Naive thymus-derived CD4-positive, alpha-beta T cell (primary cell): Measurements from ENCODE around the gene GATAD1. TPM values are rescaled to one million over a fixed set of nuclear protein-coding genes. Genes with fewer than 3 reads are reported as not detected.
A peak's percentile ranks its signal among the peaks of the same experiment; 100 is the strongest.

ENCODE experiments used
- ATAC-seq: fragments of 150-1000 bp; cut with Tn5 transposase; 2 replicates; pipeline ENCODE4 v1.10.0; 2021; ENCODE audit warnings: mild to moderate bottlenecking, moderate library complexity
- CTCF ChIA-PET: fragments of 350-600 bp; sonication (Branson Sonifier 250); formaldehyde crosslinking; loops from one replicate; lab custom pipeline; 2021; ENCODE audit warnings: antibody characterized with exemption; lab: Charles Lee
- POLR2A ChIA-PET: fragments of 350-600 bp; sonication (Branson Sonifier 250); formaldehyde crosslinking; loops from one replicate; lab custom pipeline; 2021; ENCODE audit warnings: antibody characterized with exemption, inconsistent platforms; lab: Charles Lee
- DNase-seq, 9 donors: peaks; one replicate each; pipeline versions ENCODE4 v3.0.0 to v3.0.0-alpha.2; 2020 to 2022; ENCODE audit warnings: mixed read lengths in 1 of 9
- H3K27ac ChIP-seq: one replicate; pipeline ENCODE4 v1.7.0; 2013; ENCODE audit warnings: mild to moderate bottlenecking, low read depth, low read length, moderate library complexity
- H3K27me3 ChIP-seq, 2 donors: one replicate each; pipeline ENCODE4 v1.7.0; 2013; ENCODE audit warnings: low read length in 2 of 2, mild to moderate bottlenecking in 2 of 2, moderate library complexity in 2 of 2; ENCODE audit not compliant: control insufficient read depth in 2 of 2, insufficient read depth in 2 of 2
- H3K36me3 ChIP-seq, 3 experiments: 1 replicate in 2 of 3; 2 replicates in 1 of 3; pipeline ENCODE4 v1.7.0; 2013; ENCODE audit warnings: low read length in 3 of 3, mild to moderate bottlenecking in 3 of 3, moderate library complexity in 1 of 3; ENCODE audit not compliant: insufficient read depth in 3 of 3, control insufficient read depth in 2 of 3
- H3K4me1 ChIP-seq, 2 donors: one replicate each; pipeline ENCODE4 v1.7.0; 2013; ENCODE audit warnings: low read length in 2 of 2, mild to moderate bottlenecking in 2 of 2, moderate library complexity in 1 of 2; ENCODE audit not compliant: control insufficient read depth in 2 of 2, insufficient read depth in 2 of 2
- H3K4me3 ChIP-seq: 2 replicates; pipeline ENCODE4 v1.7.0; 2013; ENCODE audit warnings: mild to moderate bottlenecking, low read length
- H3K9me3 ChIP-seq, 3 experiments: 1 replicate in 2 of 3; 2 replicates in 1 of 3; pipeline ENCODE4 v1.7.0; 2013; ENCODE audit warnings: low read length in 3 of 3; ENCODE audit not compliant: control insufficient read depth in 2 of 3
- H3K27ac Mint-ChIP-seq, 9 donors: one replicate each; pipeline ENCODE4 v1.8.0; 2020 to 2022; ENCODE audit warnings: mixed read lengths in 9 of 9, mild to moderate bottlenecking in 8 of 9, moderate library complexity in 5 of 9, inconsistent platforms in 2 of 9
- H3K27me3 Mint-ChIP-seq, 5 donors: one replicate each; pipeline ENCODE4 v1.8.0; 2021 to 2022; ENCODE audit warnings: mixed read lengths in 5 of 5, mild to moderate bottlenecking in 1 of 5
- H3K36me3 Mint-ChIP-seq, 5 donors: one replicate each; pipeline ENCODE4 v1.8.0; 2020 to 2022; ENCODE audit warnings: mixed read lengths in 5 of 5, mild to moderate bottlenecking in 3 of 5, inconsistent platforms in 1 of 5
- H3K4me1 Mint-ChIP-seq, 7 donors: one replicate each; pipeline ENCODE4 v1.8.0; 2020 to 2022; ENCODE audit warnings: mixed read lengths in 7 of 7, mild to moderate bottlenecking in 3 of 7, inconsistent platforms in 1 of 7
- H3K4me3 Mint-ChIP-seq, 10 donors: one replicate each; pipeline ENCODE4 v1.8.0; 2020 to 2022; ENCODE audit warnings: mild to moderate bottlenecking in 10 of 10, mixed read lengths in 10 of 10, moderate library complexity in 6 of 10, inconsistent platforms in 2 of 10
- H3K9me3 Mint-ChIP-seq, 11 donors: one replicate each; pipeline ENCODE4 v1.8.0; 2020 to 2022; ENCODE audit warnings: mixed read lengths in 11 of 11, mild to moderate bottlenecking in 4 of 11, inconsistent platforms in 1 of 11, moderate library complexity in 1 of 11
- intact Hi-C, 2 donors: fragments of 100-400 bp; cut with micrococcal nuclease; formaldehyde crosslinking; loops; one replicate each; pipeline ENCODE4 v1.15.1; 2023
- polyA plus RNA-seq, 2 donors: library from polyadenylated mRNA; unstranded; fragments of 300-500 nt; fragmentation: Illumina TruSeq; gene quantifications; one replicate each; pipeline ENCODE4 v1.2.3, GENCODE V29; 2021
- total RNA-seq, 6 experiments: library from RNA in 5 of 6; stranded (reverse) in 5 of 6; gene quantifications; 1 replicate in 5 of 6; 2 replicates in 1 of 6; pipeline ENCODE4 v1.2.3 and lab custom pipeline; 2021 to 2026

GATAD1 gene, protein sequence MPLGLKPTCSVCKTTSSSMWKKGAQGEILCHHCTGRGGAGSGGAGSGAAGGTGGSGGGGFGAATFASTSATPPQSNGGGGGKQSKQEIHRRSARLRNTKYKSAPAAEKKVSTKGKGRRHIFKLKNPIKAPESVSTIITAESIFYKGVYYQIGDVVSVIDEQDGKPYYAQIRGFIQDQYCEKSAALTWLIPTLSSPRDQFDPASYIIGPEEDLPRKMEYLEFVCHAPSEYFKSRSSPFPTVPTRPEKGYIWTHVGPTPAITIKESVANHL
- total RNA-seq (10 to 100 TPM; 16.4 to 34.7 (median 22.7) TPM), polyA plus RNA-seq (1 to 10 TPM; 5.3 to 7.9 TPM), total RNA-seq (lab: John Stamatoyannopoulos, UW) (33.7 reads per million, percentile 62 among the genes with 10 or more reads in this experiment)

DNA sequence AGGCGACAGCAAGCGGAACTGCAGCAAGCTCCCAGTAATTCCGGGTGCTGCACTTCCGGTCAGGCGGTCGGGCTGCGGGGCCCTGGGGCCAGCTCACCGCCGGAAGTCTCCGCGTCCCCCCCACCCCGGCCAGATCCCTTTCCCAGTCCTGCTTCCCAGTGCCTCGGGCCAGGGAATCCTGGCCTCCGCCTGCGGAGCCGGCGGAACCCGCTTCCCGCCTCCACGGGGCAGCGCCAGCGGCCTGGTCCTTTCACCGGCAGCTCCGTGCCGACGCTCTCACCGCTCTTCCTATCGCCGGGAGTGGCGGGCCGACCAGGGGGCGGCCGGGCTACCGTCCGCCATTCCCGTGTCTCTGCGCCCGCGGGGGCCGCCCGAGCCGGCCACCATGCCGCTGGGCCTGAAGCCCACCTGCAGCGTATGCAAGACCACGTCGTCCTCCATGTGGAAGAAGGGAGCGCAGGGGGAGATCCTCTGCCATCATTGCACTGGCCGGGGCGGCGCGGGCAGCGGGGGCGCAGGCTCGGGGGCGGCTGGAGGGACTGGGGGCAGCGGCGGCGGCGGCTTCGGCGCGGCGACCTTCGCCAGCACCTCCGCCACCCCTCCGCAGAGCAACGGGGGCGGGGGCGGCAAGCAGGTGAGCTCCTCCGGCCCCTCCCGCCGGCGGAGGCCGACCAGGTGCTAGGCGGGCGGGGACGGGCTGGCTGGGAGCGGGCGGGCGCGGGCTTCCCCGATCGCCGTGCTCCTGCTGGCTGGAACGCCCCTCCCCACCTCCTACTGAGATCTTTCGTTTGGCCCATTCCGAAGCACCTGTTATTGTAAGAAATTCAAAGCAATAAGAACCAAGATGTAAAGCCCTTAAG is at the start of gene GATAD1:
TSS of gene GATAD1 (plus strand) at position 138 of the 860 bp plus-strand sequence. CDS start at position 386, 248 bp downstream.
- intact Hi-C loops, result loop anchor here (1.0 to 5.0 kb wide), 24 partner anchors 14 to 1993 kb away; partner anchors contain the start of genes AKAP9 (in 2 of the 2), ANKIB1 (in 2 of the 2), CYP51A1 (in 2 of the 2) and KRIT1 (in 2 of the 2)
- peaks cover 0 to 11% (median 6%) of the 10 kb centered on the region in 5 donors for H3K36me3 Mint-ChIP-seq
- peaks cover 0 to 3% (median 0%) of the 10 kb centered on the region in 5 donors for H3K27me3 Mint-ChIP-seq
- Histone ChIP-seq H3K9me3 (no peaks in the 10 kb centered on the region), H3K27ac (peak within 1 kb of the TSS; percentile 95), H3K27me3 (no peaks in the 10 kb centered on the region), H3K36me3 (peaks cover 0 to 4% (median 4%) of the 10 kb centered on the region in 3 experiments), H3K4me1 (peaks cover 9 to 14% of the 10 kb centered on the region in 2 donors), H3K4me3 (peak within 1 kb of the TSS; percentile 63)
- H3K4me3 Mint-ChIP-seq, result peak within 1 kb of the TSS; percentile 81 to 97 (median 93)
- POLR2A ChIA-PET, result interaction anchor here (0.7 to 3.3 kb wide), 22 partner anchors 9 to 785 kb away, joined by 3 to 34 read pairs (median 5); partner anchors contain the start of genes AKAP9, ANKIB1, CYP51A1 and ERVW-1
- H3K4me1 Mint-ChIP-seq, result peaks cover 6 to 38% (median 17%) of the 10 kb centered on the region in 7 donors
- peak within 1 kb of the TSS; percentile 95 to 99 (median 98) for H3K27ac Mint-ChIP-seq
- no peaks in the 10 kb centered on the region for H3K9me3 Mint-ChIP-seq
- CTCF ChIA-PET, result interaction anchor here (0.6 to 3.1 kb wide), 15 partner anchors 10 to 618 kb away, joined by 3 to 41 read pairs (median 4); partner anchors contain the start of genes MTERF1, PEX1 and RBM48
- DNase-seq (peak in 7 of 9 donors; percentile 64 to 87 (median 84)), ATAC-seq (peak; percentile 89)

DNA sequence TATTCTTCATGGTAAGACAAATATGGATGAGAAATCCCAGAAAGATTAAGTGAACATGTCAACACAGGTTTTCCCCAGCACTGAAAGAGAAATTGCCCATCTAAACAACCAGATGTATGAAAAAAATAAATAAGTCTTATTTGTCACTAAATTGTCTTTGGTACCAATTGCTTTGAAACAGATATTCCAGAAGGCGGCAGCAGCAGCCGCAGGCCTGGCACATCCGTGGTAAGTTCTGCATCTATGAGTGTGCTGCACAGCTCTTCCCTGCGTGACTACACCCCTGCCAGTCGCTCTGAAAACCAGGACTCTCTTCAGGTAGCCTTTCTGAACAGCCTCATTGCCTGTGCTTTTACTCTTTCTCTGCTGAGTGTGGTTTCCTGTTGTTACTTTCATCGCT is 49.7 kb upstream of the GATAD1 start:
- H3K27me3 Mint-ChIP-seq, result no peaks in the 10 kb centered on the region
- H3K27ac Mint-ChIP-seq, result no peak overlapping the region
- CTCF ChIA-PET, result interaction anchor here (0.7 kb wide), 1 partner anchor 163 kb away, joined by 5 read pairs; no protein-coding TSS in a partner anchor
- peaks cover 5 to 28% (median 10%) of the 10 kb centered on the region in 5 donors for H3K36me3 Mint-ChIP-seq
- H3K36me3 ChIP-seq, result peaks cover 0 to 28% (median 5%) of the 10 kb centered on the region in 3 experiments
- no peaks in the 10 kb centered on the region for H3K4me1 ChIP-seq
- H3K9me3 ChIP-seq, result no peaks in the 10 kb centered on the region
- intact Hi-C loops, result no loop called here
- no peak for DNase-seq
- H3K27me3 ChIP-seq, result no peaks in the 10 kb centered on the region
- POLR2A ChIA-PET, result no interaction called here
- H3K4me3 ChIP-seq, result no peak overlapping the region
- no peak overlapping the region for H3K27ac ChIP-seq
- no peaks in the 10 kb centered on the region for H3K9me3 Mint-ChIP-seq
- peaks cover 0 to 2% (median under 1%) of the 10 kb centered on the region in 7 donors for H3K4me1 Mint-ChIP-seq
- no peak for ATAC-seq
- H3K4me3 Mint-ChIP-seq, result no peak overlapping the region

DNA sequence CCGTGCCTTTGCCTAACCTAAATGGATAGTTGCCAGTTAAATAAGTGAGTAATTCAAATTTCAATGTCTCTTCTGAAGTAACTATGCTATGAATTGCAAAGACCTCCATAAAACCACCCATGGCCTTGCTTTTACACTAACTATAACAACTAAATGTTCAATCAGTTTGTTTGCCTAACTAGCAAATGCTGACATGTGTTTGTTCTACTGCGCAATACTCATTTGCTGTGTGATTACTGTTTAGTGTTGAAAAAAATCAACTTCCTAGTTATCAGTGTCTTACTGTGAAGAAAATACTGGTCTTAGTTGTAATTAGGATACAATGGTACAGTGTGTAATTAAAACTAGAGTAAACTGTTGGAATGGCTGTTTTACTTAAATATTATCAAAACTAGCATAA is 47.3 kb upstream of the GATAD1 start:
- Mint-ChIP-seq H3K36me3 (peaks cover 6 to 28% (median 10%) of the 10 kb centered on the region in 5 donors), H3K9me3 (no peaks in the 10 kb centered on the region), H3K4me1 (peaks cover 9 to 22% (median 19%) of the 10 kb centered on the region in 7 donors), H3K27me3 (no peaks in the 10 kb centered on the region), H3K4me3 (no peak overlapping the region), H3K27ac (no peak overlapping the region)
- ATAC-seq (no peak), DNase-seq (no peak)
- Histone ChIP-seq H3K36me3 (peaks cover 0 to 28% (median 5%) of the 10 kb centered on the region in 3 experiments), H3K4me1 (peaks cover 6 to 12% of the 10 kb centered on the region in 2 donors), H3K4me3 (no peak overlapping the region), H3K27me3 (no peaks in the 10 kb centered on the region), H3K27ac (no peak overlapping the region), H3K9me3 (no peaks in the 10 kb centered on the region)
- intact Hi-C loops, result no loop called here
- ChIA-PET POLR2A (no interaction called here), CTCF (no interaction called here)

DNA sequence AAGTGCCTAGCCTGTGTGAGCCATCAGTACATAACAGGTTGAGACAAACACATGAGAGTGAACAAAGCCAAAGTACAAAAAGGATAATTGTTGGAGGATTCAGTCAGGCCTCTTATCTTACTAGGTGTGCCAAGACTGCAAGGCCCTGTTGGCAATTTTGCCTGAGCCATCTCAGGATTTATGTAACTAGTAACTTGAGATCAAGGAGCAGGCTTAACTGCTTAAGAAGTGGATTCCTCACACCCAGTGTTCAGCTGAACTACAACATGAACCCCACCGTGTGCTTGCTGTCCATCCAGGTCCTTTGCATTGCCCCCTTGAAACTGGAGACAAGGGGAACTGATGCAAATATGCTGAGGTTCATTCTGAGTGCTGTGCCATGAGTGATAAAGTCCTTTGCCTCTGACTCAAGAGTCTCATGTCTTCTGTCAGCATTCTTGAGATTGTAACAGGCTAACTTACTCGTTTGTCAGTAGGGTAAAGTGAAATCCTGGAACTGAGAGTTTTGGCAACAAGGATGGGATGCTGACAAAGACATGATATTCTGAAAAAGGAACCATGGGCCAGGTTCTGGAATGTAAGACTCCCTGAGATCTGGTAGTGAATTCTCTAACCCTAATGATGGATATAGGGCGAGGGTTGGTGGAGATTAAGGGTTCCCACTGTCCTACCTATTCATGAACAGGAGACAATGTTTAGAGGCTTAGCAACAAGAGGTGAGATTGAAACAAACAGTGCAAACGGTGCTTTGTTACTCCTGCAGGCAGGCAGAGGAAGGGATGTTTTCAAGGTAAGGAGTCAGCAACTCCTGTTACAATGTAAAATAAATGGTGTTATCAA is 44.1 kb upstream of the GATAD1 start:
- DNase-seq (no peak), ATAC-seq (no peak)
- H3K27me3 Mint-ChIP-seq, result peaks cover 0 to 4% (median 0%) of the 10 kb centered on the region in 5 donors
- no peak overlapping the region for H3K27ac ChIP-seq
- peaks cover 6 to 14% (median 9%) of the 10 kb centered on the region in 5 donors for H3K36me3 Mint-ChIP-seq
- intact Hi-C loops, result no loop called here
- H3K4me3 Mint-ChIP-seq, result no peak overlapping the region
- ChIA-PET POLR2A (no interaction called here), CTCF (no interaction called here)
- peaks cover 0 to under 1% (median 0%) of the 10 kb centered on the region in 11 donors for H3K9me3 Mint-ChIP-seq
- no peaks in the 10 kb centered on the region for H3K27me3 ChIP-seq
- no peaks in the 10 kb centered on the region for H3K9me3 ChIP-seq
- peaks cover 0 to 10% (median 5%) of the 10 kb centered on the region in 3 experiments for H3K36me3 ChIP-seq
- peaks cover 6 to 12% of the 10 kb centered on the region in 2 donors for H3K4me1 ChIP-seq
- H3K4me3 ChIP-seq, result no peak overlapping the region
- H3K4me1 Mint-ChIP-seq, result peaks cover 9 to 24% (median 19%) of the 10 kb centered on the region in 7 donors
- peak overlapping the region in 3 of 9 donors; percentile 6 to 42 (median 21) for H3K27ac Mint-ChIP-seq

DNA sequence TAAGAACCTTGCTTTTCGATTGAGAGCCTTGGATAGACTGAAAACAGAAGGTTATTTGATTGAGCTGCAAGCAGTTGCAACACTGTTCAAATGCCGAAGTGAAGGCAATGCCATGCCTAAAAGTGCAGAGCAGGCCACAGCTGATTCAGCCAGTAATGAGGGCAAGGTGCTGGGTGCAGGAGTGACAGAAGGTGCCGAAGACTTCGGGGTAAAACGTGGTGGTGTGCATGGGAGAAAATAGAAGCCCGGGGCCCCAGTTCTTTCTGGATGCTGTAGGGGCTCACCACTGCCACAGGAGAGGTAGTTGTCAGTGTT is 43.6 kb upstream of the GATAD1 start:
- Histone ChIP-seq H3K4me3 (no peak overlapping the region), H3K27me3 (no peaks in the 10 kb centered on the region), H3K27ac (no peak overlapping the region), H3K4me1 (peaks cover 6 to 12% of the 10 kb centered on the region in 2 donors), H3K9me3 (no peaks in the 10 kb centered on the region), H3K36me3 (peaks cover 0 to 5% (median 4%) of the 10 kb centered on the region in 3 experiments)
- ChIA-PET CTCF (no interaction called here), POLR2A (no interaction called here)
- DNase-seq (no peak), ATAC-seq (peak; percentile 4)
- intact Hi-C loops, result no loop called here
- peaks cover 9 to 24% (median 19%) of the 10 kb centered on the region in 7 donors for H3K4me1 Mint-ChIP-seq
- H3K27ac Mint-ChIP-seq, result peak overlapping the region in 2 of 9 donors; percentile 21 to 33
- peaks cover 0 to 6% (median 0%) of the 10 kb centered on the region in 11 donors for H3K9me3 Mint-ChIP-seq
- H3K27me3 Mint-ChIP-seq, result peaks cover 0 to 5% (median 0%) of the 10 kb centered on the region in 5 donors
- peaks cover 0 to 9% (median 4%) of the 10 kb centered on the region in 5 donors for H3K36me3 Mint-ChIP-seq
- H3K4me3 Mint-ChIP-seq, result no peak overlapping the region
